Astrocyte of the hippocampus (primary cell): Measurements from ENCODE around the gene VPS13D.
A peak's percentile ranks its signal among the peaks of the same experiment; 100 is the strongest.
"Not testable (repeated sequence)": the region's sequence is repeated elsewhere in the genome, so short reads cannot be mapped to it uniquely, and the experiment has no call there.

ENCODE experiments used
- DNase-seq: peaks from one replicate; pipeline ENCODE4 v3.0.0; 2011; ENCODE audit warnings: low read depth, low spot score

Gene VPS13D

GRCh38 chr1:12511516-12512468 lies 282.0 kb downstream of the VPS13D start:
- DNase-seq: peak; percentile 21

DNA sequence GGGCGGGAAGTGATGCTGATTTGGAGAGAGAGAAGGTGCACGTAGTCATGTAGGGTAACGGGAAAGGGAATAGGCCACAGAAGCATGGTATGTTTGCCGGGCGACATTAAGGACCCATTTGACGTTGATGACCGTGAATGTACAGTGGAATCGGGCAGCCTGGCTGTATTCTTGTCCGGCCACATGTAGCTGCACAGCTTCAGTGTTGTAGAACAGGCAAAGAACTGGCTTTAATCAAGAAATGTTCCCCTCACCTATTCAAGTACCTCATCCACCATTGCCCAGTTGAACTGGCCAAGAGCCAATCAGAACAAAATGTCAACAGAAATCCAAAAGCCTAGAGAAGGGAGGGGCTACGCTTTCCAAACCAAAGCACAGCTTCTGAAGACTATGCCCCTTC lies 283.4 kb downstream of the VPS13D start:
- DNase-seq: no peak

DNA sequence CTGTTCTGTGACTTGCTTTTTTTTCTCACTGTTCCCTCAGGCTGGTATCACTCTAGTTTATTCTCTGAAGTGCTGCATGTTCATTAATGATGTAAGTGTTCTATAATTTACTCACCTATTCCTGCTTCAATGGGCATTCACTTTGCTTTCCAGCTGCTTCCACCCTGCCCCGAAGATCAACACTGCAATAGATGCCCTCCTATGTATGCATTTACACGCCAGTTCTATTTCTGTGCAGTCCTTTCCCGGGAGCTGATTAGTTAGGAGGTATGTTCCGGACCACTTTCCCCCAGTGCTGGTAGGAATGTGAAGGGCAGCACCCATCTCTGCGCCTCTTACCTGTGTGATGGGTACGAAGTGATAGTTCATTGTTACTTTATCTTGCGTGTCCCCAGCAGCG lies 284.8 kb downstream of the VPS13D start:
- no peak for DNase-seq

DNA sequence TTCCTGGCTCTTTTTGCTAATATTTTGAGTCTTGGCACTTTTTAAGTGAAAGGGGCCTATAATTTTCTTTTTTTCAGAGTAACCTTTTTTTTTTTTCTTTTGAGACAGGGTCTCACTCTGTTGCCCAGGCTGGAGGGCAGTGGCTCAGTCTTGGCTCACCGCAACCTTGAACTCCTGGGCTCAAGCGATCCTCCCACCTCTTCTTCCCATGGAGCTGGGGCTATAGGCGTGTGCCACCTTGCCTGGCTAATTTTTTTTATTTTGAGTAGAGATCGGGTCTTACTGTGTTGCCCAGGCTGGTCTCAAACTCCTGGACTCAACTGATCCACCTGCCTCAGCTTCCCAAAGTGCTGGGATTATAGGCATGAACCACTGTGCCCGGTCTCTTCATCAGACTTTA lies 285.4 kb downstream of the VPS13D start:
- no peak for DNase-seq

DNA sequence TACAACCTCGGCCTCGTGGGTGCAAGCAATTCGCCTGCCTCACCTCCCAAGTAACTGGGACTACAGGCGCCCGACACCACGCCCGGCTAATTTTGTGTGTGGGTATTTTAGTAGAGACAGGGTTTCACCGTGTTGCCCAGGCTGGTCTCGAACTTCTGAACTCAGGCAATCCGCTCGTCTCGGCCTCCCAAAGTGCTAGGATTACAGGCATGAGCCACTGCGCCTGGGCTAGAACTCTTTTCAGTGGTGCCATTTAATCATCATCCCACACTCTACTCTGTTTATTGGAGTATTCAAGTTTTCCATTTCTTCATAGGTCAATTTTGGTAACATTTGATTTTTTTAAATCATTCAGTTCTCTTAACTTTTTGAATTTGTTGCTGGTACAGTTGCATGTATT lies 286.9 kb downstream of the VPS13D start:
- DNase-seq: no peak

DNA sequence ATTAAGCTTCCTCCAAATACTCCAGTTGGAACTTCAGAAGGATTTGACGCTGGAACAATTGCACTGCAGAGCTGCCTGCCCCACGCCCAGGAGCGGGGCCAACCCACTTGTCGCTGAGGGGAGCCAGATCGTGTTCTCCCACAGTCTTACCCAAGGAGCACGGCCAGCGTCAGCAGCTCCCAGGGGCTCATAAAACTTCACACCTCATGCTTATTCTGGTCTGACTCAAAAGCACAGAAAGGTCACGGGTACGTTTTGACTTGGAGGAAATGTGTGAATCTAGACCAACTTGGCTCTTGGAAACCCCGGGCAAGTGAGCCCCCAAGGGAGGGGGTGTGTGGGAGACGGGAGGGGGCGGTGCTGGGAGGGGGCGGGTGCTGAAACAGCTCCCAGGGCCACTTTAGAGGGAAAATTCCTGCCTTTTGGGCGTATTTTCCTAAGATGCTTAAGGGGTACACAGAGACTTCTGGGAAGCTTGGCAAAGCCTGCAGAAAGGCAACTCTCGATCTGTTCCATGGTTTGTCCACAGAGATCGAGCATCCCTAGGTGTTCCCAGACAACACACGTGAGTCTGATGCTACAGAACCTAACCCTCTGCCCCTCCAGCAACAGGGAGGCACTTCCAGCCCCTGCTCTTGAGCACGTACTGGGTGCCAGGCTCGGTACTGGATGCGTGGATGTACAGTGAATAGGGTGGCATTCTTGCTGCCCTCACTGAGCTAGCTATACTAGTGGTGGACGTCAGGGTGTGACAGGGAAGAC lies 289.3 kb downstream of the VPS13D start:
- DNase-seq: peak; percentile 53

GRCh38 chr1:12519693-12520364 lies 290.0 kb downstream of the VPS13D start:
- no peak for DNase-seq

- no peak for DNase-seq
These were observed 291.3 kb downstream of the VPS13D start for GRCh38 chr1:12521096-12521495.

- not testable (repeated sequence) for DNase-seq
These were observed 292.9 kb downstream of the VPS13D start for GRCh38 chr1:12522780-12523179.

- DNase-seq: no peak
These were observed 294.4 kb downstream of the VPS13D start for GRCh38 chr1:12524266-12524665.

DNA sequence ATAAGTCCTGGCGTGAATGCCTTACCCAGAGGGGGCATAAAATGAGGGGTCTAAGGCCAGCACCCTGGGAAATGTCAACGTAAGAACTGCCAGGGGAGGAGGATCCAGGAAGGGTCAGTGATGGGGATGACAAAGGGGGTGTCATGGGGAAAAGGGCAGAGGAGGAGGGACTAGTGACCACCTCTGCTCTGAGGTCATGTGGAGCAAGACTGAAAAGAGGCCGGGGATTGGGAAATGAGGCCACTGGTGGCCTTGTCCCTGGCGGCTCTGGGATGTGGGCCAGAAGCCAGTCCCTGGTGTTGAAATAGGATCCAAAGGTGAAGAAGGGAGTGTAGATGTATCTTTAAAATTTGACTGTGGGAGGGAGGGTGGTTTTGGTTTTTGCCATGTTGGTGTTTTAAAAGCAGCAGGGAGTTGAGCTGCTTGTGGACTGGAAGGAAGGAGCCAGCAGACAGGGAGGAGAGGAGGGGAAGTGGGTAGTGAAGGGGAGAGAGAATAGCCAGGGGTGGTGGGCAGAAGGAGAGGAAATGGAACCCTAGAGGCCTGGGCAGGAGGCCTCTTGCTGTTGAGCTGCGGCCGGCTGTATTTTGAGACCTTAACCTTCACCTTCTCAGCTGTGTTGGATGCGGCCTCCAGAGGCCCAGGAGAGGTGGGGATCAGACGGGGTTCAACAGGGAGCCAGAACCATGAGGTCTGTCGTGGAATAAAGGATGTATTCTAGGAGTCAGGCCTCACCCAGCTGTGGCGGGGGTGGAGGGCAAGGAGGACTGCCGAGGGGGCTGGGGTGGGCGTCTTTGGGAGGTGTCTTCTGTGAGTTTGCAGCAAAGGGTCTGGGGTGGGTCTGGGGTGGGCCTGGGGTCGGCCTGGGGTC lies 295.7 kb downstream of the VPS13D start:
- no peak for DNase-seq

GRCh38 chr1:12527564-12527963 lies 297.7 kb downstream of the VPS13D start:
- DNase-seq: no peak

GRCh38 chr1:12528021-12528852 lies 298.4 kb downstream of the VPS13D start:
- DNase-seq: peak; percentile 66

GRCh38 chr1:12529640-12530174 lies 299.9 kb downstream of the VPS13D start:
- DNase-seq: no peak

- DNase-seq: no peak
These were observed 300.8 kb downstream of the VPS13D start for GRCh38 chr1:12530462-12531178.

DNA sequence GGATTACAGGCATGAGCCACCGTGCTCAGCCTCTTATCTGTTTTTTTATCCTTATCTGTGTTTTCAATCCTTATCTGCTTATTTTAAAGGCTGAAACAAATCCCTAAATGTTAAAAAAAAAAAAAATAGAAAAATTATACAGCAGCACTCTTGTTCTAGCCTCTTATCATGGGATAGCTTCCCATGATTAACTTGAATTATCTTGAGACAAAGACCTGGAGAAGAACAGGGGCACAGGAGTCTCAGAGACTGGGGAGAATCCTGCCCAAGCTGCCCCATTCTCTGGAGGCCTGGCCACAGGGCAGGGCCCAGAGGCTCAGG lies 301.3 kb downstream of the VPS13D start:
- no peak for DNase-seq

DNA sequence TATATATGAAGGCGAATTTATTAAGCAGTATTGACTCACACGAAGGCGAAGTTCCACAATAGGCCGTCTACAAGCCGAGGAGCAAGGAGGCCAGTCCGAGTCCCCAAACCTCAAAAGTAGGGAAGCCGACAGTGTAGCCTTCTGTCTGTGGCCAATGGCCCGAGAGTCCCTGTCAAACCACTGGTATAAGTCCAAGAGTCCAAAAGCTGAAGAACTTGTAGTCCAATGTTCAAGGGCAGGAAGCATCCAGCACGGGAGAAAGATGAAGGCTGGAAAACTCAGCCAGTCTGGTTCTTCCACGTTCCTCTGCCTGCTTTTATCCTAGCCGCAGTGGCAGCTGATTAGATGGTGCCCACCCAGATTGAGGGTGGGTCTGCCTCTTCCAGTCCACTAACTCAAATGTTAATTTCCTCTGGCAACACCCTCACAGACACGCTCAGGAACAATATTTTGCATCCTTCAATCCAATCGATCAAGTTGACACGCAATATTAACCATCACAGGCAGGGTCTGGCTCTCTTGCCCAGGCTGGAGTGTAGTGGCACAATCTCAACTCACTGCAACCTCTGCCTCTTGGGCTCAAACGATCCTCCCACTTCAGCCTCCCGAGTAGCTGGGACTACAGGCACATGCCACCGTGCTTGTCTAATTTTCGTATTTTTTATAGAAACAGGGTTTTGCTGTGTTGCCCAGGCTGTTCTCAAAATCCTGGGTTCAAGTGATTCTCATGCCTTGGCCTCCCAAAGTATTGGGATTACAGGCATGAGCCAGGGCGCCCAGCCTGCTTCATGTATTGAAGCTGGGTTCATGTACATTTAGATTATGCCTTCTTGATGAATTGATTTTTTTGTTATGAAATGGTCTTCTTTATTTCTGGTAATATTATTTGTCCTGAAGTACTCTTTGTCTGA lies 302.8 kb downstream of the VPS13D start:
- no peak for DNase-seq

DNA sequence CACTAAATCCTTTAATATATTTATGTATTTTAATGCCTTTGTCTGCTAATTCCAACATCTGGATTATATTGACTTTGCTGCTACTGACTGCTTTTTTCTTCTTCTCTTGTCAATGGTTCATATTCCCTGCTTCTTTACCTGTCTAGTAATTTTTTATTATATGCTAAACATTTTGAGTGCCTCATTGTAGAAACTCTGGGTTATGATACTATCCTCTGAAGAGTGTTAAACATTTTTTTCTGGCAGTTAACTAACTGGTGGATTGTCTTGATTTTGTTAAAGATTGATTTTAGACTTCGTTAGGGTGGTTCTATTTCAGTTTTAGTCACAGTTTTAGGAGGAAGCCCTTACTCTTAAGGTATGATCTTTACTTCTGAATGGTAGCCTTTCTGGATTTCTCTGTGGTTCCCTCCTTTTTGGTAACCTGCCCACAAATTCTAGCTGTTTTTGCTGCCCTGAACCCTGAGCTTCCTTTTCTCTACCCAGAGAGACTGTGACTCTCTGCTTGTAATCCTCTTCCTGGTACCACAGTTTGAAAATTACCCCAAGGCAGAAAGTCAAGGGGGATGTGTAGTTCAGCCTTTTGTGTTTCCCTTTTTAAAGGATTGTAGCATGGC lies 306.3 kb downstream of the VPS13D start:
- DNase-seq: no peak
